ENCODE data around the gene GYPC. TPM values are rescaled to one million over a fixed set of nuclear protein-coding genes. Genes with fewer than 3 reads are reported as not detected.

Gene GYPC
- total RNA-seq, 1 experiment from 2014 or later: 28.1 TPM

GRCh38 chr2:126668254-126668653, 12.3 kb downstream of the GYPC start:
- H3K4me3 Mint-ChIP-seq: no peak overlapping the region
- CTCF ChIA-PET: no interaction called here
- ATAC-seq: no peak
- no peak overlapping the region for H3K27ac Mint-ChIP-seq
- peaks cover 8% of the 10 kb centered on the region for H3K4me1 Mint-ChIP-seq
- no peak for DNase-seq (ENCODE audit: low spot score)
- no peaks in the 10 kb centered on the region for H3K9me3 Mint-ChIP-seq
- TF ChIP-seq ATF6 (CRISPR knock-in tag; IDR thresholded peaks at IDR 0.05) (no peak), ZNF138 (CRISPR knock-in tag; conservative IDR thresholded peaks at IDR 0.05) (no peak), JUN (CRISPR knock-in tag; IDR thresholded peaks at IDR 0.05) (no peak), USF1 (CRISPR knock-in tag; IDR thresholded peaks at IDR 0.05) (no peak), KAT7 (CRISPR knock-in tag; IDR thresholded peaks at IDR 0.05; ENCODE audit: borderline replicate concordance) (no peak), RORB (CRISPR knock-in tag; IDR thresholded peaks at IDR 0.05) (no peak), NR3C1 (CRISPR knock-in tag; conservative IDR thresholded peaks at IDR 0.05; ENCODE audit: low read depth) (no peak), ZNF671 (CRISPR knock-in tag; IDR thresholded peaks at IDR 0.05) (no peak), MAX (CRISPR knock-in tag; IDR thresholded peaks at IDR 0.05) (no peak), GABPB1 (CRISPR knock-in tag; IDR thresholded peaks at IDR 0.05) (no peak), HMGA2 (CRISPR knock-in tag; IDR thresholded peaks at IDR 0.05) (no peak), SMAD3 (CRISPR knock-in tag; IDR thresholded peaks at IDR 0.05; ENCODE audit: borderline replicate concordance) (no peak), NFYB (CRISPR knock-in tag; conservative IDR thresholded peaks at IDR 0.05; ENCODE audit: low read depth) (no peak), SMAD4 (CRISPR knock-in tag; IDR thresholded peaks at IDR 0.05) (no peak)
- TF ChIP-seq, protein P1, sequence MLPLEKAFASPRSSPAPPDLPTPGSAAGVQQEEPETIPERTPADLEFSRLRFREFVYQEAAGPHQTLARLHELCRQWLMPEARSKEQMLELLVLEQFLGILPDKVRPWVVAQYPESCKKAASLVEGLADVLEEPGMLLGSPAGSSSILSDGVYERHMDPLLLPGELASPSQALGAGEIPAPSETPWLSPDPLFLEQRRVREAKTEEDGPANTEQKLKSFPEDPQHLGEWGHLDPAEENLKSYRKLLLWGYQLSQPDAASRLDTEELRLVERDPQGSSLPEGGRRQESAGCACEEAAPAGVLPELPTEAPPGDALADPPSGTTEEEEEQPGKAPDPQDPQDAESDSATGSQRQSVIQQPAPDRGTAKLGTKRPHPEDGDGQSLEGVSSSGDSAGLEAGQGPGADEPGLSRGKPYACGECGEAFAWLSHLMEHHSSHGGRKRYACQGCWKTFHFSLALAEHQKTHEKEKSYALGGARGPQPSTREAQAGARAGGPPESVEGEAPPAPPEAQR (CRISPR knock-in tag; IDR thresholded peaks at IDR 0.05): no peak
- H3K36me3 Mint-ChIP-seq: no peaks in the 10 kb centered on the region
- H3K27me3 Mint-ChIP-seq (ENCODE audit: low read depth): no peaks in the 10 kb centered on the region
- POLR2A ChIA-PET: no interaction called here

GRCh38 chr2:126669772-126670171, 13.8 kb downstream of the GYPC start:
- Mint-ChIP-seq H3K4me1 (peaks cover 8% of the 10 kb centered on the region), H3K9me3 (no peaks in the 10 kb centered on the region), H3K36me3 (peaks cover 4% of the 10 kb centered on the region; the same call in 1 of the 2 replicates), H3K4me3 (no peak overlapping the region), H3K27ac (no peak overlapping the region), H3K27me3 (ENCODE audit: low read depth) (no peaks in the 10 kb centered on the region)
- no peak for ATAC-seq
- TF ChIP-seq TEAD1 (CRISPR knock-in tag; IDR thresholded peaks at IDR 0.05) (no peak), PRRX2 (CRISPR knock-in tag; IDR thresholded peaks at IDR 0.05) (no peak), SMAD4 (CRISPR knock-in tag; IDR thresholded peaks at IDR 0.05) (no peak), CREM (CRISPR knock-in tag; IDR thresholded peaks at IDR 0.05) (no peak), MXD4 (CRISPR knock-in tag; IDR thresholded peaks at IDR 0.05; ENCODE audit: borderline replicate concordance) (no peak), ATF1 (CRISPR knock-in tag; IDR thresholded peaks at IDR 0.05) (no peak)
- TF ChIP-seq, protein P2, sequence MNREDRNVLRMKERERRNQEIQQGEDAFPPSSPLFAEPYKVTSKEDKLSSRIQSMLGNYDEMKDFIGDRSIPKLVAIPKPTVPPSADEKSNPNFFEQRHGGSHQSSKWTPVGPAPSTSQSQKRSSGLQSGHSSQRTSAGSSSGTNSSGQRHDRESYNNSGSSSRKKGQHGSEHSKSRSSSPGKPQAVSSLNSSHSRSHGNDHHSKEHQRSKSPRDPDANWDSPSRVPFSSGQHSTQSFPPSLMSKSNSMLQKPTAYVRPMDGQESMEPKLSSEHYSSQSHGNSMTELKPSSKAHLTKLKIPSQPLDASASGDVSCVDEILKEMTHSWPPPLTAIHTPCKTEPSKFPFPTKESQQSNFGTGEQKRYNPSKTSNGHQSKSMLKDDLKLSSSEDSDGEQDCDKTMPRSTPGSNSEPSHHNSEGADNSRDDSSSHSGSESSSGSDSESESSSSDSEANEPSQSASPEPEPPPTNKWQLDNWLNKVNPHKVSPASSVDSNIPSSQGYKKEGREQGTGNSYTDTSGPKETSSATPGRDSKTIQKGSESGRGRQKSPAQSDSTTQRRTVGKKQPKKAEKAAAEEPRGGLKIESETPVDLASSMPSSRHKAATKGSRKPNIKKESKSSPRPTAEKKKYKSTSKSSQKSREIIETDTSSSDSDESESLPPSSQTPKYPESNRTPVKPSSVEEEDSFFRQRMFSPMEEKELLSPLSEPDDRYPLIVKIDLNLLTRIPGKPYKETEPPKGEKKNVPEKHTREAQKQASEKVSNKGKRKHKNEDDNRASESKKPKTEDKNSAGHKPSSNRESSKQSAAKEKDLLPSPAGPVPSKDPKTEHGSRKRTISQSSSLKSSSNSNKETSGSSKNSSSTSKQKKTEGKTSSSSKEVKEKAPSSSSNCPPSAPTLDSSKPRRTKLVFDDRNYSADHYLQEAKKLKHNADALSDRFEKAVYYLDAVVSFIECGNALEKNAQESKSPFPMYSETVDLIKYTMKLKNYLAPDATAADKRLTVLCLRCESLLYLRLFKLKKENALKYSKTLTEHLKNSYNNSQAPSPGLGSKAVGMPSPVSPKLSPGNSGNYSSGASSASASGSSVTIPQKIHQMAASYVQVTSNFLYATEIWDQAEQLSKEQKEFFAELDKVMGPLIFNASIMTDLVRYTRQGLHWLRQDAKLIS (CRISPR knock-in tag; IDR thresholded peaks at IDR 0.05; ENCODE audit: borderline replicate concordance): no peak
- TF ChIP-seq, protein P3, sequence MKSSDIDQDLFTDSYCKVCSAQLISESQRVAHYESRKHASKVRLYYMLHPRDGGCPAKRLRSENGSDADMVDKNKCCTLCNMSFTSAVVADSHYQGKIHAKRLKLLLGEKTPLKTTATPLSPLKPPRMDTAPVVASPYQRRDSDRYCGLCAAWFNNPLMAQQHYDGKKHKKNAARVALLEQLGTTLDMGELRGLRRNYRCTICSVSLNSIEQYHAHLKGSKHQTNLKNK (CRISPR knock-in tag; IDR thresholded peaks at IDR 0.05): no peak
- POLR2A ChIA-PET: no interaction called here
- no peak for DNase-seq (ENCODE audit: low spot score)
- CTCF ChIA-PET: interaction anchor here (1.1 kb wide), 1 partner anchor 169 kb away, joined by 3 read pairs; no protein-coding TSS in a partner anchor
